Gastrocnemius medialis (tissue), 4 donors: ENCODE data around the gene PLCG2. TPM values are rescaled to one million over a fixed set of nuclear protein-coding genes. Genes with fewer than 3 reads are reported as not detected.

Experiments
- ATAC-seq, 2 donors: fragments of 150-250 bp; one replicate each; pipeline ENCODE4 v1.9.1; 2016
- DNase-seq, 2 donors: peaks; one replicate each; pipeline ENCODE4 v3.0.0-alpha.2; 2019
- H3K27ac ChIP-seq, 4 donors: fragments of 200-600 bp; sonication (generic); 1 replicate in 1 of 4; 2 replicates in 3 of 4; pipeline ENCODE4 v1.5.1; 2016 to 2018; ENCODE audit warnings: mild to moderate bottlenecking in 2 of 4, moderate library complexity in 1 of 4
- H3K27me3 ChIP-seq, 3 donors: fragments of 200-600 bp; sonication (generic) in 2 of 3; 1 replicate in 1 of 3; 2 replicates in 2 of 3; pipeline versions ENCODE4 v1.5.1 to v1.6.0; 2016 to 2019; ENCODE audit warnings: mild to moderate bottlenecking in 1 of 3, moderate library complexity in 1 of 3
- H3K36me3 ChIP-seq, 2 donors: fragments of 200-600 bp; sonication (generic) in 1 of 2; one replicate each; pipeline ENCODE4 v1.5.1; 2017 to 2018
- H3K4me1 ChIP-seq, 2 donors: fragments of 200-600 bp; sonication (generic) in 1 of 2; one replicate each; pipeline ENCODE4 v1.5.1; 2016 to 2017; ENCODE audit warnings: mild to moderate bottlenecking in 2 of 2
- H3K4me3 ChIP-seq, 4 donors: fragments of 200-600 bp; sonication (generic) in 3 of 4; 1 replicate in 1 of 4; 2 replicates in 3 of 4; pipeline ENCODE4 v1.5.1; 2016 to 2019; ENCODE audit warnings: mild to moderate bottlenecking in 2 of 4
- H3K9me3 ChIP-seq, 3 donors: fragments of 200-600 bp; sonication (generic) in 2 of 3; 1 replicate in 1 of 3; 2 replicates in 2 of 3; pipeline ENCODE4 v1.5.1; 2016 to 2019
- CTCF ChIP-seq, 5 experiments: fragments of 450-650 bp in 3 of 5; fragments of 200-600 bp in 2 of 5; sonication (generic) in 2 of 5; IDR thresholded peaks in 4 of 5; conservative IDR thresholded peaks in 1 of 5; 1 replicate in 4 of 5; 2 replicates in 1 of 5; pipeline ENCODE4 v1.5.1; 2016 to 2019; ENCODE audit warnings: antibody characterized with exemption in 5 of 5, mild to moderate bottlenecking in 3 of 5, moderate library complexity in 3 of 5
- POLR2A ChIP-seq, 2 donors: fragments of 450-650 bp; IDR thresholded peaks; one replicate each; pipeline ENCODE4 v1.6.1; 2017; ENCODE audit warnings: antibody characterized with exemption in 2 of 2, mild to moderate bottlenecking in 2 of 2, moderate library complexity in 2 of 2
- in situ Hi-C, 4 donors: fragments of 200-750 bp; cut with MboI; loops; one replicate each; pipeline versions ENCODE4 v1.15.0 to v1.8.0; 2017; ENCODE audit warnings: low sequenced_read_pairs in 4 of 4
- intact Hi-C: fragments of 100-400 bp; cut with DNase I; formaldehyde crosslinking; loops from one replicate; pipeline ENCODE4 v1.15.1; 2023; ENCODE audit warnings: low total_unique reads
- total RNA-seq, 4 donors: library from RNA; depleted of rRNA; stranded (reverse); fragments of >200 nt; gene quantifications; one replicate each; pipeline versions ENCODE4 v1.1.0 to v1.2.3, GENCODE V29; 2016

The PLCG2 gene
- total RNA-seq, 4 donors from 2014 or later: 1.8 to 3.0 (median 2.1) TPM

GRCh38 chr16:81832801-81833547 is 53.9 kb downstream of the PLCG2 start:
- DNase-seq: no peak

GRCh38 chr16:81833751-81834150 is 54.7 kb downstream of the PLCG2 start:
- no peak for TF ChIP-seq CTCF (IDR thresholded peaks at IDR 0.05 in 4 of 5, conservative IDR thresholded peaks at IDR 0.05 in 1 of 5)
- TF ChIP-seq POLR2A (IDR thresholded peaks at IDR 0.05): no peak
- in situ Hi-C loops: no loop called here
- no peak for ATAC-seq
- Histone ChIP-seq H3K4me1 (no peaks in the 10 kb centered on the region), H3K27me3 (no peaks in the 10 kb centered on the region), H3K4me3 (no peak overlapping the region), H3K36me3 (no peaks in the 10 kb centered on the region), H3K9me3 (no peaks in the 10 kb centered on the region), H3K27ac (no peak overlapping the region)
- intact Hi-C loops: no loop called here
- no peak for DNase-seq

More at GRCh38 chr16:81832801-81833547, 53.9 kb downstream of the PLCG2 start:
- intact Hi-C loops: no loop called here
- no peak for ATAC-seq
- in situ Hi-C loops: no loop called here
- H3K4me3 ChIP-seq: no peak overlapping the region
- H3K27ac ChIP-seq: no peak overlapping the region
- H3K9me3 ChIP-seq: no peaks in the 10 kb centered on the region
- TF ChIP-seq POLR2A (IDR thresholded peaks at IDR 0.05) (no peak), CTCF (IDR thresholded peaks at IDR 0.05 in 4 of 5, conservative IDR thresholded peaks at IDR 0.05 in 1 of 5) (no peak)
- H3K27me3 ChIP-seq: no peaks in the 10 kb centered on the region
- no peaks in the 10 kb centered on the region for H3K36me3 ChIP-seq
- H3K4me1 ChIP-seq: no peaks in the 10 kb centered on the region

GRCh38 chr16:81834868-81835267 is 55.8 kb downstream of the PLCG2 start:
- Histone ChIP-seq H3K36me3 (no peaks in the 10 kb centered on the region), H3K27me3 (no peaks in the 10 kb centered on the region), H3K27ac (no peak overlapping the region), H3K4me1 (no peaks in the 10 kb centered on the region), H3K4me3 (no peak overlapping the region), H3K9me3 (no peaks in the 10 kb centered on the region)
- intact Hi-C loops (no loop called here), in situ Hi-C loops (no loop called here)
- no peak for DNase-seq
- TF ChIP-seq CTCF (IDR thresholded peaks at IDR 0.05 in 4 of 5, conservative IDR thresholded peaks at IDR 0.05 in 1 of 5) (no peak), POLR2A (IDR thresholded peaks at IDR 0.05) (no peak)
- no peak for ATAC-seq

- TF ChIP-seq POLR2A (IDR thresholded peaks at IDR 0.05): no peak
- intact Hi-C loops (no loop called here), in situ Hi-C loops (no loop called here)
- no peak for DNase-seq
- Histone ChIP-seq H3K27me3 (no peaks in the 10 kb centered on the region), H3K4me3 (no peak overlapping the region), H3K27ac (no peak overlapping the region), H3K4me1 (no peaks in the 10 kb centered on the region), H3K9me3 (no peaks in the 10 kb centered on the region), H3K36me3 (no peaks in the 10 kb centered on the region)
- ATAC-seq: no peak
Observed at GRCh38 chr16:81836279-81837054, 57.4 kb downstream of the PLCG2 start.

- ATAC-seq: no peak
- intact Hi-C loops (no loop called here), in situ Hi-C loops (no loop called here)
- no peaks in the 10 kb centered on the region for H3K4me1 ChIP-seq
- no peaks in the 10 kb centered on the region for H3K27me3 ChIP-seq
- no peak overlapping the region for H3K27ac ChIP-seq
- DNase-seq: no peak
- H3K4me3 ChIP-seq: no peak overlapping the region
- no peaks in the 10 kb centered on the region for H3K9me3 ChIP-seq
- no peaks in the 10 kb centered on the region for H3K36me3 ChIP-seq
- TF ChIP-seq POLR2A (IDR thresholded peaks at IDR 0.05) (no peak), CTCF (IDR thresholded peaks at IDR 0.05 in 4 of 5, conservative IDR thresholded peaks at IDR 0.05 in 1 of 5) (no peak)
Observed at GRCh38 chr16:81837312-81837751, 58.2 kb downstream of the PLCG2 start.
